Left colon (tissue), 2 donors: ENCODE results near the gene MEGF6. TPM values are rescaled to one million over a fixed set of nuclear protein-coding genes. Genes with fewer than 3 reads are reported as not detected.

Experiments
- ATAC-seq: fragments of 200-7000 bp; cut with Tn5 transposase; one replicate; pipeline ENCODE4 v1.9.1; 2020; ENCODE audit warnings: mild to moderate bottlenecking, moderate library complexity
- DNase-seq, 2 donors: peaks; one replicate each; pipeline ENCODE4 v3.0.0-alpha.2; 2020
- intact Hi-C, 2 donors: fragments of 100-400 bp; cut with DNase I in 1 of 2; cut with micrococcal nuclease in 1 of 2; formaldehyde crosslinking; loops; one replicate each; pipeline versions ENCODE4 v1.11.2 to v1.14.0; 2022; cut with DNase I, micrococcal nuclease
- total RNA-seq, 2 donors: library from RNA; stranded (reverse); fragmentation: NEBNext Ultra II Directional; extraction: Animal tissue kit (Norgen Biotek cat#: 25700); gene quantifications; one replicate each; pipeline ENCODE4 v1.2.1, GENCODE V29; 2021
- donor health status: DM: no; HTN: no; CAD: no.
- donor health status: DM: yes; HTN: yes; CAD: no.

MEGF6 gene
- total RNA-seq, 2 donors from 2014 or later, result 6.3 to 8.2 TPM

- DNase-seq (peak in 1 of 2 donors; percentile 14), ATAC-seq (no peak)
- intact Hi-C loops, result no loop called here
Measured at GRCh38 chr1:3456964-3457909, 154.1 kb downstream of the MEGF6 start.

GRCh38 chr1:3456449-3456963 lies 154.8 kb downstream of the MEGF6 start:
- DNase-seq, result peak; percentile 81
- intact Hi-C loops, result no loop called here

GRCh38 chr1:3455670-3456448 lies 155.4 kb downstream of the MEGF6 start:
- peak; percentile 23 to 31 for DNase-seq
- intact Hi-C loops, result no loop called here
- no peak for ATAC-seq

More at GRCh38 chr1:3456449-3456963, 154.8 kb downstream of the MEGF6 start:
- peak; percentile 25 for ATAC-seq

GRCh38 chr1:3454811-3455618 lies 156.3 kb downstream of the MEGF6 start:
- intact Hi-C loops, result no loop called here
- ATAC-seq (peak; percentile 39), DNase-seq (peak; percentile 71 to 79)

GRCh38 chr1:3453891-3454810 lies 157.2 kb downstream of the MEGF6 start, which contains the start of gene ARHGEF16:
Gene ARHGEF16 (plus strand): TSS chr1:3454665. CDS start chr1:3463085, 8,420 bp downstream.
- intact Hi-C loops, result no loop called here
- ATAC-seq, result peak; percentile 74
- peak; percentile 89 to 92 for DNase-seq

GRCh38 chr1:3453203-3453761 lies 158.0 kb downstream of the MEGF6 start:
- DNase-seq (peak; percentile 71 to 80), ATAC-seq (peak; percentile 59)
- intact Hi-C loops, result no loop called here

- DNase-seq (no peak), ATAC-seq (no peak)
- intact Hi-C loops, result no loop called here
Measured at GRCh38 chr1:3452866-3453175, 158.5 kb downstream of the MEGF6 start.

GRCh38 chr1:3451994-3452865 lies 159.1 kb downstream of the MEGF6 start:
- intact Hi-C loops, result no loop called here
- DNase-seq (no peak), ATAC-seq (no peak)

- ATAC-seq, result no peak
- intact Hi-C loops, result no loop called here
- DNase-seq, result no peak
Measured at GRCh38 chr1:3450983-3451382, 160.3 kb downstream of the MEGF6 start.

GRCh38 chr1:3450202-3450863 lies 161.0 kb downstream of the MEGF6 start:
- ATAC-seq, result no peak
- intact Hi-C loops, result no loop called here
- no peak for DNase-seq

GRCh38 chr1:3444736-3445135 lies 166.6 kb downstream of the MEGF6 start:
- no peak for DNase-seq
- intact Hi-C loops, result no loop called here
- ATAC-seq, result no peak

- DNase-seq (no peak), ATAC-seq (no peak)
- intact Hi-C loops, result no loop called here
Measured at GRCh38 chr1:3444298-3444697, 167.0 kb downstream of the MEGF6 start.

GRCh38 chr1:3443807-3444206 lies 167.5 kb downstream of the MEGF6 start:
- ATAC-seq, result no peak
- no peak for DNase-seq
- intact Hi-C loops, result no loop called here

GRCh38 chr1:3442901-3443300 lies 168.4 kb downstream of the MEGF6 start:
- no peak for DNase-seq
- intact Hi-C loops, result no loop called here
- no peak for ATAC-seq

GRCh38 chr1:3442331-3442730 lies 169.0 kb downstream of the MEGF6 start:
- DNase-seq, result no peak
- no peak for ATAC-seq
- intact Hi-C loops, result no loop called here

GRCh38 chr1:3441880-3442279 lies 169.4 kb downstream of the MEGF6 start:
- DNase-seq (no peak), ATAC-seq (no peak)
- intact Hi-C loops, result no loop called here
